ENCODE data around the gene PCDHB2.
A peak's percentile ranks its signal among the peaks of the same experiment; 100 is the strongest.
"Not testable (repeated sequence)": the region's sequence is repeated elsewhere in the genome, so short reads cannot be mapped to it uniquely, and the experiment has no call there.

Gene PCDHB2

GRCh38 chr5:141094481-141095262 lies at the start of gene PCDHB2:
PCDHB2 (plus strand) TSS chr5:141094615; CDS start chr5:141094791, 176 bp downstream.
- DNase-seq = no peak

GRCh38 chr5:141050622-141051520 lies 43.5 kb upstream of the PCDHB2 start, which contains the start of gene PCDHB1:
PCDHB1 (plus strand) TSS chr5:141051374; CDS start chr5:141051471, 97 bp downstream.
- DNase-seq = no peak

- no peak for DNase-seq
Observed at GRCh38 chr5:141051521-141051866, 42.9 kb upstream of the PCDHB2 start.

- no peak for DNase-seq
Observed at GRCh38 chr5:141077826-141078225, 16.6 kb upstream of the PCDHB2 start.

GRCh38 chr5:141082228-141082627 lies 12.2 kb upstream of the PCDHB2 start:
- DNase-seq = no peak

GRCh38 chr5:141084487-141084989 lies 9.9 kb upstream of the PCDHB2 start:
- DNase-seq = peak; percentile 15 to 31

- no peak for DNase-seq
Observed at GRCh38 chr5:141095263-141095641, 837 bp downstream of the PCDHB2 start.

- not testable (repeated sequence) for DNase-seq
Observed at GRCh38 chr5:141096181-141096580, 1.8 kb downstream of the PCDHB2 start.

GRCh38 chr5:141096586-141096985 lies 2.2 kb downstream of the PCDHB2 start:
- DNase-seq = not testable (repeated sequence)

GRCh38 chr5:141100243-141100805 lies 5.9 kb downstream of the PCDHB2 start, which contains the start of gene PCDHB3:
PCDHB3 (plus strand) TSS chr5:141100473; CDS start chr5:141100650, 177 bp downstream.
- peak; percentile 37 to 55 for DNase-seq

- no peak for DNase-seq
Observed at GRCh38 chr5:141101059-141101458, 6.6 kb downstream of the PCDHB2 start.

- not testable (repeated sequence) for DNase-seq
Observed at GRCh38 chr5:141102070-141102469, 7.7 kb downstream of the PCDHB2 start.

- DNase-seq = not testable (repeated sequence)
Observed at GRCh38 chr5:141102471-141102870, 8.1 kb downstream of the PCDHB2 start.

GRCh38 chr5:141105350-141105749 lies 10.9 kb downstream of the PCDHB2 start:
- DNase-seq = no peak

- no peak for DNase-seq
Observed at GRCh38 chr5:141119250-141119649, 24.8 kb downstream of the PCDHB2 start.

GRCh38 chr5:141121563-141121962 lies 27.1 kb downstream of the PCDHB2 start, which contains the start of gene PCDHB4:
PCDHB4 (plus strand) TSS chr5:141121818; CDS start chr5:141121999, 181 bp downstream.
- DNase-seq = peak in 1 of 2 experiments; percentile 5

- DNase-seq = no peak
Observed at GRCh38 chr5:141121985-141122384, 27.6 kb downstream of the PCDHB2 start.

- not testable (repeated sequence) for DNase-seq
Observed at GRCh38 chr5:141123396-141124135, 29.2 kb downstream of the PCDHB2 start.

GRCh38 chr5:141127305-141127704 lies 32.9 kb downstream of the PCDHB2 start:
- no peak for DNase-seq

- DNase-seq = no peak
Observed at GRCh38 chr5:141135030-141135717, 40.8 kb downstream of the PCDHB2 start, which contains the start of gene PCDHB5. PCDHB5 (plus strand) TSS chr5:141135206; CDS start chr5:141135435, 229 bp downstream.

GRCh38 chr5:141135718-141136266 lies 41.4 kb downstream of the PCDHB2 start:
- DNase-seq = no peak

Data from activated CD4-positive, alpha-beta T cell treated with anti-CD3 and anti-CD28 coated beads, Interleukin-2, amount 50 U/mL, for 48 hours (primary cell).